ENCODE data around the gene MYO1C.
"Not testable (repeated sequence)": the region's sequence is repeated elsewhere in the genome, so short reads cannot be mapped to it uniquely, and the experiment has no call there.

The MYO1C gene

GRCh38 chr17:1492249-1493206 is at the start of gene MYO1C:
Gene MYO1C, minus strand, starts transcription at chr17:1492686. Its CDS starts 199 bp downstream, at chr17:1492487.
- DNase-seq (ENCODE audit: low spot score): no peak

- no peak for DNase-seq (ENCODE audit: low spot score)
Measured at GRCh38 chr17:1541367-1541904, 49.0 kb upstream of the MYO1C start.

GRCh38 chr17:1539811-1540210 is 47.3 kb upstream of the MYO1C start:
- DNase-seq (ENCODE audit: low spot score): no peak

GRCh38 chr17:1535737-1536136 is 43.3 kb upstream of the MYO1C start:
- no peak for DNase-seq (ENCODE audit: low spot score)

GRCh38 chr17:1533661-1534325 is 41.3 kb upstream of the MYO1C start:
- DNase-seq (ENCODE audit: low spot score): no peak

- no peak for DNase-seq (ENCODE audit: low spot score)
Measured at GRCh38 chr17:1532836-1533602, 40.5 kb upstream of the MYO1C start.

GRCh38 chr17:1529863-1530262 is 37.4 kb upstream of the MYO1C start:
- no peak for DNase-seq (ENCODE audit: low spot score)

- not testable (repeated sequence) for DNase-seq (ENCODE audit: low spot score)
Measured at GRCh38 chr17:1526876-1527275, 34.4 kb upstream of the MYO1C start.

GRCh38 chr17:1522626-1523025 is 30.1 kb upstream of the MYO1C start:
- DNase-seq (ENCODE audit: low spot score): no peak

- DNase-seq (ENCODE audit: low spot score): no peak
Measured at GRCh38 chr17:1521086-1521640, 28.7 kb upstream of the MYO1C start.

GRCh38 chr17:1519678-1520077 is 27.2 kb upstream of the MYO1C start:
- no peak for DNase-seq (ENCODE audit: low spot score)

- DNase-seq (ENCODE audit: low spot score): no peak
Measured at GRCh38 chr17:1518410-1518809, 25.9 kb upstream of the MYO1C start.

GRCh38 chr17:1516388-1517161 is 24.1 kb upstream of the MYO1C start, which contains the start of gene INPP5K:
Gene INPP5K, minus strand, starts transcription at chr17:1516612. Its CDS starts 113 bp downstream, at chr17:1516499.
- peak; percentile 100 for DNase-seq (ENCODE audit: low spot score)

- peak; percentile 74 for DNase-seq (ENCODE audit: low spot score)
Measured at GRCh38 chr17:1515640-1516387, 23.3 kb upstream of the MYO1C start.

- no peak for DNase-seq (ENCODE audit: low spot score)
Measured at GRCh38 chr17:1512351-1512750, 19.9 kb upstream of the MYO1C start.

- peak; percentile 62 for DNase-seq (ENCODE audit: low spot score)
Measured at GRCh38 chr17:1511756-1512321, 19.4 kb upstream of the MYO1C start.

GRCh38 chr17:1511290-1511689 is 18.8 kb upstream of the MYO1C start:
- no peak for DNase-seq (ENCODE audit: low spot score)

GRCh38 chr17:1509290-1509881 is 16.9 kb upstream of the MYO1C start:
- DNase-seq (ENCODE audit: low spot score): no peak

GRCh38 chr17:1508709-1509108 is 16.2 kb upstream of the MYO1C start:
- not testable (repeated sequence) for DNase-seq (ENCODE audit: low spot score)

Data from AG20443 (cell line).